H1 (cell line): ENCODE results near the gene SCAPER. TPM values are rescaled to one million over a fixed set of nuclear protein-coding genes. Genes with fewer than 3 reads are reported as not detected.

Experiments used
- polyA plus RNA-seq, 7 experiments: library from polyadenylated mRNA; depleted of rRNA in 3 of 7; stranded (reverse) in 5 of 7; unstranded in 2 of 7; fragments of >200 nt in 5 of 7; fragments of 200-250 nt in 2 of 7; gene quantifications; 1 replicate in 5 of 7; 2 replicates in 1 of 7; 4 replicates in 1 of 7; pipeline versions ENCODE4 v1.2.1 to v1.2.3, GENCODE V29; 2011 to 2013; ENCODE audit warnings: missing spikeins in 2 of 7, mixed read lengths in 2 of 7
- total RNA-seq: library from RNA; stranded (reverse); fragmentation: NEBNext Ultra II Directional; extraction: Animal tissue kit (Norgen Biotek cat#: 25700); gene quantifications from 2 replicates; pipeline ENCODE4 v1.2.1, GENCODE V29; 2021
- TF ChIP-seq, protein P1 (sequence below): IDR thresholded peaks from 2 replicates; pipeline ENCODE4 v1.6.1; 2012; ENCODE audit warnings: low read length, inconsistent platforms

SCAPER gene
- total and polyA plus RNA-seq, 2 of the 8 experiments (the other 6 are each of a cell fraction or from before 2014, with no cell fraction given): 1.6 to 6.8 TPM

DNA sequence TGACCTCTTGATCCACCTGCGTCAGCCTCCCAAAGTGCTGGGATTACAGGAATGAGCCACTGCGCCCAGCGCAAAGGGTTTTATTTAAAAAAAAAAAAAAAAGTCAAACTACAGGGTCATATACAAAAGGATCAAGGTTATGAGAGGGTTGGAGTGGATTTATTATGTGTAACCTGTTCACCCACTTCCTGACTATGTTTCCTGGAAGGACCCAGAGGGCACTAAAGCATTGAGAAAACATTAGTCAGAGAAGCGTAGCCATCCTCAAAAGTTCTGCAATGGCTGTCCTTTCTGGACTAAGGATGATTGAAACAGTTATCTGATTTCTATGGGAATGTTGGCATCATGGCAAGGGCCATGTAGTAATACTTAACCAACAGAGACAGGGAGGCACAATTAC, 7.3 kb upstream of the SCAPER start (continued):
- TF ChIP-seq, protein P1, sequence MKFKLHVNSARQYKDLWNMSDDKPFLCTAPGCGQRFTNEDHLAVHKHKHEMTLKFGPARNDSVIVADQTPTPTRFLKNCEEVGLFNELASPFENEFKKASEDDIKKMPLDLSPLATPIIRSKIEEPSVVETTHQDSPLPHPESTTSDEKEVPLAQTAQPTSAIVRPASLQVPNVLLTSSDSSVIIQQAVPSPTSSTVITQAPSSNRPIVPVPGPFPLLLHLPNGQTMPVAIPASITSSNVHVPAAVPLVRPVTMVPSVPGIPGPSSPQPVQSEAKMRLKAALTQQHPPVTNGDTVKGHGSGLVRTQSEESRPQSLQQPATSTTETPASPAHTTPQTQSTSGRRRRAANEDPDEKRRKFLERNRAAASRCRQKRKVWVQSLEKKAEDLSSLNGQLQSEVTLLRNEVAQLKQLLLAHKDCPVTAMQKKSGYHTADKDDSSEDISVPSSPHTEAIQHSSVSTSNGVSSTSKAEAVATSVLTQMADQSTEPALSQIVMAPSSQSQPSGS: no peak
